HepG2 (cell line): ENCODE data around the gene SMIM11. TPM values are rescaled to one million over a fixed set of nuclear protein-coding genes. Genes with fewer than 3 reads are reported as not detected.

ENCODE experiments used
- ATAC-seq: fragments of 200-7000 bp; cut with Tn5 transposase; 3 replicates; pipeline ENCODE4 v1.9.1; 2020; ENCODE audit warnings: mild to moderate bottlenecking, moderate library complexity
- BruUV-seq: library from RNA; stranded (reverse); fragments of 400-500 nt; replicated peaks from 2 replicates; lab custom pipeline; 2021; lab: Mats Ljungman, UMichigan
- CTCF ChIA-PET: fragments of 300-600 bp; formaldehyde crosslinking; extraction: SDS; loops from one replicate; lab custom pipeline; 2021; ENCODE audit warnings: low total read pairs, inconsistent platforms, low intra/inter-chr PET ratio; lab: Yijun Ruan, JAX
- POLR2A ChIA-PET: fragments of 350-600 bp; sonication (Branson Sonifier 250); formaldehyde crosslinking; loops from one replicate; lab custom pipeline; 2020; ENCODE audit warnings: antibody characterized with exemption, inconsistent platforms; lab: Yijun Ruan, JAX
- DNase-seq: peaks from one replicate; pipeline ENCODE4 v3.0.0-alpha.2; 2015; ENCODE audit warnings: low spot score
- FAIRE-seq: peaks from 3 replicates; lab custom pipeline; 2011; peaks lifted over from hg19 to GRCh38; lab: Jason Lieb, UNC
- H2AFZ ChIP-seq: one replicate; pipeline ENCODE4 v1.6.1; 2011; ENCODE audit warnings: low read length, inconsistent platforms
- H3K27ac ChIP-seq: fragments of 300-600 bp; 3 replicates; pipeline ENCODE4 v1.8.0; 2011; ENCODE audit warnings: mixed run types, mild to moderate bottlenecking, mixed read lengths, low read length, inconsistent platforms; ENCODE audit not compliant: insufficient read depth; ENCODE audit errors: extremely low read length
- H3K27me3 ChIP-seq, 2 experiments: fragments of 200-600 bp in 1 of 2; 2 replicates in 1 of 2; 3 replicates in 1 of 2; pipeline versions ENCODE4 v1.6.0 to v1.8.0; 2011; ENCODE audit warnings: low read length in 2 of 2, mild to moderate bottlenecking in 2 of 2, moderate library complexity in 2 of 2, inconsistent platforms in 1 of 2; ENCODE audit not compliant: insufficient read depth in 2 of 2, control insufficient read depth in 1 of 2
- H3K36me3 ChIP-seq, 2 experiments: fragments of 200-600 bp in 1 of 2; replicated peaks in 1 of 2; 2 replicates in 1 of 2; 3 replicates in 1 of 2; pipeline versions ENCODE4 v1.5.1 to v1.8.0; 2011; ENCODE audit warnings: low read length in 2 of 2, inconsistent platforms in 1 of 2; ENCODE audit not compliant: insufficient read depth in 2 of 2, control insufficient read depth in 1 of 2
- H3K4me1 ChIP-seq: 2 replicates; pipeline ENCODE4 v1.5.1; 2012; ENCODE audit warnings: low read length, inconsistent platforms; ENCODE audit not compliant: insufficient read depth
- H3K4me2 ChIP-seq: 2 replicates; pipeline ENCODE4 v1.6.0; 2011; ENCODE audit warnings: low read depth, low read length, inconsistent platforms
- H3K4me3 ChIP-seq, 3 experiments: fragments of 200-600 bp in 1 of 3; sonication (generic), shearing (Covaris generic) in 1 of 3; replicated peaks in 1 of 3; 2 replicates each; pipeline ENCODE4 v1.5.1; 2011 to 2016; ENCODE audit warnings: low read length in 3 of 3, inconsistent platforms in 2 of 3, low read depth in 2 of 3, mild to moderate bottlenecking in 2 of 3, control low read depth in 1 of 3, mixed read lengths in 1 of 3; ENCODE audit not compliant: insufficient read depth in 1 of 3
- H3K79me2 ChIP-seq: one replicate; pipeline ENCODE4 v1.6.1; 2011; ENCODE audit warnings: low read length, inconsistent platforms; ENCODE audit not compliant: insufficient read depth
- H3K9ac ChIP-seq: 2 replicates; pipeline ENCODE4 v1.6.0; 2011; ENCODE audit warnings: mild to moderate bottlenecking, low read depth, low read length, inconsistent platforms; ENCODE audit not compliant: insufficient read depth
- H3K9me3 ChIP-seq: 2 replicates; pipeline ENCODE4 v1.5.1; 2012; ENCODE audit warnings: mild to moderate bottlenecking, low read length
- H4K20me1 ChIP-seq: 2 replicates; pipeline ENCODE4 v1.6.0; 2011; ENCODE audit warnings: inconsistent platforms, mild to moderate bottlenecking, low read length, moderate library complexity; ENCODE audit not compliant: insufficient read depth
- GMEB1 ChIP-seq: sonication (generic); formaldehyde crosslinking; IDR thresholded peaks from 2 replicates; pipeline ENCODE4 v1.5.1; 2020; ENCODE audit warnings: missing genetic modification reagents, mild to moderate bottlenecking, borderline replicate concordance
- NCOA5 ChIP-seq: sonication (generic); formaldehyde crosslinking; IDR thresholded peaks from 2 replicates; pipeline ENCODE4 v1.4.0; 2020; ENCODE audit warnings: missing genetic modification reagents
- RXRA ChIP-seq: sonication (generic); formaldehyde crosslinking; IDR thresholded peaks from 2 replicates; pipeline ENCODE4 v1.5.1; 2020; ENCODE audit warnings: missing genetic modification reagents
- SATB2 ChIP-seq: sonication (generic); formaldehyde crosslinking; IDR thresholded peaks from 2 replicates; pipeline ENCODE4 v1.5.0; 2020; ENCODE audit warnings: missing genetic modification reagents
- ZNF205 ChIP-seq: IDR thresholded peaks from 2 replicates; pipeline ENCODE4 v1.6.1; 2018; ENCODE audit warnings: missing biosample characterization, missing genetic modification reagents
- ZNF337 ChIP-seq: sonication (generic); formaldehyde crosslinking; IDR thresholded peaks from 2 replicates; pipeline ENCODE4 v1.5.1; 2020; ENCODE audit warnings: missing genetic modification reagents, low read depth, mild to moderate bottlenecking, borderline replicate concordance
- ZNF691 ChIP-seq: sonication (generic); formaldehyde crosslinking; IDR thresholded peaks from 2 replicates; pipeline ENCODE4 v1.4.0; 2020; ENCODE audit warnings: missing genetic modification reagents, low read depth, mild to moderate bottlenecking, borderline replicate concordance
- ZNF782 ChIP-seq: sonication (generic); formaldehyde crosslinking; IDR thresholded peaks from 2 replicates; pipeline ENCODE4 v1.4.0; 2020; ENCODE audit warnings: missing genetic modification reagents, mild to moderate bottlenecking, borderline replicate concordance
- ZNF784 ChIP-seq: sonication (generic); formaldehyde crosslinking; IDR thresholded peaks from 2 replicates; pipeline ENCODE4 v1.5.1; 2020; ENCODE audit warnings: missing genetic modification reagents, mild to moderate bottlenecking, borderline replicate concordance
- WGBS: methylation state at CpG from one replicate; pipeline ENCODE4 v1.1.6; 2017; ENCODE audit warnings: low lambda C conversion rate; 5-methylcytosine and 5-hydroxymethylcytosine counted together
- in situ Hi-C: cut with HindIII; loops from 2 replicates; pipeline ENCODE4 v1.10.0; 2017; ENCODE audit warnings: low pct_unique_long_range_greater_than_20kb; ENCODE audit not compliant: extremely low pct_ligation_motif_present
- intact Hi-C: fragments of 100-400 bp; cut with micrococcal nuclease; formaldehyde crosslinking; loops from one replicate; pipeline ENCODE4 v1.10.0; 2022; ENCODE audit not compliant: unreplicated experiment
- polyA plus RNA-seq, 8 experiments: library from polyadenylated mRNA; depleted of rRNA in 3 of 8; stranded (reverse) in 7 of 8; unstranded in 1 of 8; fragments of >200 nt; fragmentation: Illumina TruSeq in 4 of 8; extraction: Trizol in 4 of 8; gene quantifications; 2 replicates each; pipeline versions ENCODE4 v1.2.1 to v1.2.3, GENCODE V29; 2011 to 2016; ENCODE audit warnings: low read depth in 4 of 8, missing spikeins in 1 of 8, mixed read lengths in 1 of 8; ENCODE audit not compliant: insufficient read depth in 1 of 8
- total RNA-seq, 5 experiments: library from RNA; depleted of rRNA; stranded (reverse); fragments of >200 nt; fragmentation: Illumina TruSeq; extraction: Trizol; gene quantifications; 2 replicates each; pipeline ENCODE4 v1.2.3, GENCODE V29; 2016; ENCODE audit warnings: low read depth in 1 of 5
- TF ChIP-seq, protein P1 (sequence below): sonication (generic); formaldehyde crosslinking; IDR thresholded peaks from 2 replicates; pipeline ENCODE4 v1.4.0; 2020; ENCODE audit warnings: mild to moderate bottlenecking, low read depth, missing genetic modification reagents
- TF ChIP-seq, protein P2 (sequence below): sonication (generic); formaldehyde crosslinking; IDR thresholded peaks from 2 replicates; pipeline ENCODE4 v1.9.0; 2021; ENCODE audit warnings: missing genetic modification reagents, mild to moderate bottlenecking, borderline replicate concordance
- TF ChIP-seq, protein P3 (sequence below): sonication (generic); formaldehyde crosslinking; IDR thresholded peaks from 2 replicates; pipeline ENCODE4 v1.4.0; 2020; ENCODE audit warnings: missing genetic modification reagents

The SMIM11 gene
- total and polyA plus RNA-seq, 2 of the 13 experiments (the other 11 are each of a cell fraction or from before 2014, with no cell fraction given), result 6.4 to 18.9 TPM

GRCh38 chr21:34343838-34344381, 31.4 kb upstream of the SMIM11 start:
- WGBS, result 26% methylated on average over 3 of the region's 14 CpGs
- no peaks in the 10 kb centered on the region for H4K20me1 ChIP-seq
- BruUV-seq, result no TSS peak
- in situ Hi-C loops, result no loop called here
- FAIRE-seq (no peak), ATAC-seq (no peak), DNase-seq (no peak)
- H3K4me3 ChIP-seq, result no peak overlapping the region
- H3K79me2 ChIP-seq, result no peaks in the 10 kb centered on the region
- no peak overlapping the region for H2AFZ ChIP-seq
- no peaks in the 10 kb centered on the region for H3K9me3 ChIP-seq
- ChIA-PET CTCF (no interaction called here), POLR2A (no interaction called here)
- H3K4me2 ChIP-seq, result no peak overlapping the region
- no peaks in the 10 kb centered on the region for H3K36me3 ChIP-seq
- no peak overlapping the region for H3K27ac ChIP-seq
- intact Hi-C loops, result no loop called here
- no peak overlapping the region for H3K9ac ChIP-seq
- peaks cover 13% of the 10 kb centered on the region for H3K4me1 ChIP-seq
- H3K27me3 ChIP-seq, result peaks cover 4 to 57% of the 10 kb centered on the region in 2 experiments; a peak in 3 of 5 replicates
- TF ChIP-seq, protein P1, sequence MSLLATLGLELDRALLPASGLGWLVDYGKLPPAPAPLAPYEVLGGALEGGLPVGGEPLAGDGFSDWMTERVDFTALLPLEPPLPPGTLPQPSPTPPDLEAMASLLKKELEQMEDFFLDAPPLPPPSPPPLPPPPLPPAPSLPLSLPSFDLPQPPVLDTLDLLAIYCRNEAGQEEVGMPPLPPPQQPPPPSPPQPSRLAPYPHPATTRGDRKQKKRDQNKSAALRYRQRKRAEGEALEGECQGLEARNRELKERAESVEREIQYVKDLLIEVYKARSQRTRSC (CRISPR knock-in tag), result no peak
- no peak for TF ChIP-seq NCOA5 (CRISPR knock-in tag)
- TF ChIP-seq RXRA (CRISPR knock-in tag), result no peak
- TF ChIP-seq ZNF691 (CRISPR knock-in tag), result no peak
- TF ChIP-seq, protein P2, sequence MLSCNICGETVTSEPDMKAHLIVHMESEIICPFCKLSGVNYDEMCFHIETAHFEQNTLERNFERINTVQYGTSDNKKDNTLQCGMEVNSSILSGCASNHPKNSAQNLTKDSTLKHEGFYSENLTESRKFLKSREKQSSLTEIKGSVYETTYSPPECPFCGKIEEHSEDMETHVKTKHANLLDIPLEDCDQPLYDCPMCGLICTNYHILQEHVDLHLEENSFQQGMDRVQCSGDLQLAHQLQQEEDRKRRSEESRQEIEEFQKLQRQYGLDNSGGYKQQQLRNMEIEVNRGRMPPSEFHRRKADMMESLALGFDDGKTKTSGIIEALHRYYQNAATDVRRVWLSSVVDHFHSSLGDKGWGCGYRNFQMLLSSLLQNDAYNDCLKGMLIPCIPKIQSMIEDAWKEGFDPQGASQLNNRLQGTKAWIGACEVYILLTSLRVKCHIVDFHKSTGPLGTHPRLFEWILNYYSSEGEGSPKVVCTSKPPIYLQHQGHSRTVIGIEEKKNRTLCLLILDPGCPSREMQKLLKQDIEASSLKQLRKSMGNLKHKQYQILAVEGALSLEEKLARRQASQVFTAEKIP (CRISPR knock-in tag), result no peak
- TF ChIP-seq ZNF205, result no peak
- TF ChIP-seq ZNF337 (CRISPR knock-in tag), result no peak
- TF ChIP-seq SATB2 (CRISPR knock-in tag), result no peak
- TF ChIP-seq GMEB1 (CRISPR knock-in tag), result no peak
- no peak for TF ChIP-seq ZNF782 (CRISPR knock-in tag)
- TF ChIP-seq, protein P3, sequence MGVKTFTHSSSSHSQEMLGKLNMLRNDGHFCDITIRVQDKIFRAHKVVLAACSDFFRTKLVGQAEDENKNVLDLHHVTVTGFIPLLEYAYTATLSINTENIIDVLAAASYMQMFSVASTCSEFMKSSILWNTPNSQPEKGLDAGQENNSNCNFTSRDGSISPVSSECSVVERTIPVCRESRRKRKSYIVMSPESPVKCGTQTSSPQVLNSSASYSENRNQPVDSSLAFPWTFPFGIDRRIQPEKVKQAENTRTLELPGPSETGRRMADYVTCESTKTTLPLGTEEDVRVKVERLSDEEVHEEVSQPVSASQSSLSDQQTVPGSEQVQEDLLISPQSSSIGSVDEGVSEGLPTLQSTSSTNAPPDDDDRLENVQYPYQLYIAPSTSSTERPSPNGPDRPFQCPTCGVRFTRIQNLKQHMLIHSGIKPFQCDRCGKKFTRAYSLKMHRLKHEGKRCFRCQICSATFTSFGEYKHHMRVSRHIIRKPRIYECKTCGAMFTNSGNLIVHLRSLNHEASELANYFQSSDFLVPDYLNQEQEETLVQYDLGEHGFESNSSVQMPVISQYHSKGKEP (CRISPR knock-in tag), result no peak
- TF ChIP-seq ZNF784, result no peak
